Measurements from ENCODE around the gene SUFU. TPM values are rescaled to one million over a fixed set of nuclear protein-coding genes. Genes with fewer than 3 reads are reported as not detected.
A peak's percentile ranks its signal among the peaks of the same experiment; 100 is the strongest.
"Not testable (repeated sequence)": the region's sequence is repeated elsewhere in the genome, so short reads cannot be mapped to it uniquely, and the experiment has no call there.

The SUFU gene
- total RNA-seq, 1 experiment from 2014 or later: 2.7 TPM

DNA sequence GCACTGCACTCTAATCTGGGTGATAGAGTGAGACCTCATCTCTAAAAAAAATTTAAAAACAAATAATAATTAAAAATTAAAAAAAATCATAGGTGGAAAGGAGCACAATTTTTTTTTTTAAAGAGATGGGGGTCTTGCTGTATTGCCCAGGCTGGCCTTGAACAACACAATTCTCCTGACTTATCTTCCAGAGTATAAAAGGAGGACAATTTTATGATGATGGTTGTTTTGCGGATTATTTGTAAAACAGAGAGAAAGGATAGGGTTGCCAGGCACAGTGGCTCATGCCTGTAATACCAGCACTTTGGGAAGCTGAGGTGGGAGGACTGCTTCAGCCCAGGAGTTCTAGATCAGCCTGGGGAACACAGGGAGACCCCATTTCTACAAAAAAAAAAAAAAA is 6.2 kb upstream of the SUFU start:
- Histone ChIP-seq H3K27ac (no peak overlapping the region), H3K27me3 (replicated peaks) (no peaks in the 10 kb centered on the region), H3K4me1 (replicated peaks) (peaks cover 4% of the 10 kb centered on the region; the same call in 1 of the 2 replicates), H3K4me3 (no peak overlapping the region), H3K9me3 (replicated peaks) (no peaks in the 10 kb centered on the region), H3K36me3 (peaks cover 14% of the 10 kb centered on the region)
- no peak for DNase-seq (ENCODE audit: low read depth in 1 of 2, low spot score in 2 of 2)

- Histone ChIP-seq H3K9me3 (replicated peaks) (no peaks in the 10 kb centered on the region), H3K27ac (no peak overlapping the region), H3K4me3 (no peak overlapping the region), H3K36me3 (peaks cover under 1% of the 10 kb centered on the region), H3K27me3 (replicated peaks) (no peaks in the 10 kb centered on the region), H3K4me1 (replicated peaks) (peaks cover 9% of the 10 kb centered on the region)
- no peak for DNase-seq (ENCODE audit: low read depth in 1 of 2, low spot score in 2 of 2)
These were observed 4.4 kb upstream of the SUFU start for GRCh38 chr10:102499356-102499755.

- not testable (repeated sequence) for H3K4me3 ChIP-seq; H3K9me3 ChIP-seq (replicated peaks); H3K27ac ChIP-seq; H3K4me1 ChIP-seq (replicated peaks); H3K27me3 ChIP-seq (replicated peaks); H3K36me3 ChIP-seq; DNase-seq (ENCODE audit: low read depth in 1 of 2, low spot score in 2 of 2)
These were observed 3.1 kb upstream of the SUFU start for GRCh38 chr10:102500686-102501085.

GRCh38 chr10:102501201-102502028 is 2.4 kb upstream of the SUFU start:
- peaks cover 9% of the 10 kb centered on the region for H3K4me1 ChIP-seq (replicated peaks)
- peaks cover 5% of the 10 kb centered on the region; the same call in 1 of the 2 replicates for H3K36me3 ChIP-seq
- H3K27ac ChIP-seq: peak overlapping the region; percentile 11; the same call in 1 of the 2 replicates
- no peaks in the 10 kb centered on the region for H3K27me3 ChIP-seq (replicated peaks)
- H3K4me3 ChIP-seq: peak overlapping the region; percentile 78
- DNase-seq (ENCODE audit: low read depth in 1 of 2, low spot score in 2 of 2): peak in 1 of 2 experiments; percentile 21
- H3K9me3 ChIP-seq (replicated peaks): no peaks in the 10 kb centered on the region

DNA sequence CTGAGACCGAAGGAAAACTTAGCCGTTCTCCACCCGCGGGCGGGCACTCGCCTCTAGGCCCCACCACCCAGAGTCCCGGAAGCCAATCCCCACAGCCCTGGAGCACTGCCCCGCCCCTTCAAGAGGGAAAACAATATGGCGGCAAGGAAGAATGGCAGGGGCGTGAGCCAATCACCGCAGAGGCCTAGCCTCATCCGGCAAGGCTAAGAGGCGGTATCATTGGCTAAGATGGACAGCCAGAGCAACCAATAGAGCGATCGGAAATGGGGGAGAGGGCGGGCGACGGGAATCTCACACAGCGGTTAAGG is 1.8 kb upstream of the SUFU start:
- Histone ChIP-seq H3K4me3 (peak overlapping the region; percentile 78), H3K27me3 (replicated peaks) (no peaks in the 10 kb centered on the region), H3K9me3 (replicated peaks) (no peaks in the 10 kb centered on the region), H3K36me3 (peaks cover 5% of the 10 kb centered on the region; the same call in 1 of the 2 replicates), H3K4me1 (replicated peaks) (peaks cover 9% of the 10 kb centered on the region), H3K27ac (peak overlapping the region; percentile 43; the same call in 1 of the 2 replicates)
- peak; percentile 100 for DNase-seq (ENCODE audit: low read depth in 1 of 2, low spot score in 2 of 2)

- peak; percentile 99 for DNase-seq (ENCODE audit: low read depth in 1 of 2, low spot score in 2 of 2)
- no peaks in the 10 kb centered on the region for H3K27me3 ChIP-seq (replicated peaks)
- H3K27ac ChIP-seq: peak within 1 kb of the TSS; percentile 43
- H3K9me3 ChIP-seq (replicated peaks): no peaks in the 10 kb centered on the region
- H3K36me3 ChIP-seq: peaks cover 5% of the 10 kb centered on the region; the same call in 1 of the 2 replicates
- H3K4me3 ChIP-seq: peak within 1 kb of the TSS; percentile 78
- H3K4me1 ChIP-seq (replicated peaks): peaks cover 9% of the 10 kb centered on the region
These were observed 1.2 kb upstream of the SUFU start, which contains the start of gene ACTR1A for GRCh38 chr10:102502337-102503151. TSS of gene ACTR1A (minus strand) at chr10:102502712. CDS start at chr10:102502647, 65 bp downstream.

DNA sequence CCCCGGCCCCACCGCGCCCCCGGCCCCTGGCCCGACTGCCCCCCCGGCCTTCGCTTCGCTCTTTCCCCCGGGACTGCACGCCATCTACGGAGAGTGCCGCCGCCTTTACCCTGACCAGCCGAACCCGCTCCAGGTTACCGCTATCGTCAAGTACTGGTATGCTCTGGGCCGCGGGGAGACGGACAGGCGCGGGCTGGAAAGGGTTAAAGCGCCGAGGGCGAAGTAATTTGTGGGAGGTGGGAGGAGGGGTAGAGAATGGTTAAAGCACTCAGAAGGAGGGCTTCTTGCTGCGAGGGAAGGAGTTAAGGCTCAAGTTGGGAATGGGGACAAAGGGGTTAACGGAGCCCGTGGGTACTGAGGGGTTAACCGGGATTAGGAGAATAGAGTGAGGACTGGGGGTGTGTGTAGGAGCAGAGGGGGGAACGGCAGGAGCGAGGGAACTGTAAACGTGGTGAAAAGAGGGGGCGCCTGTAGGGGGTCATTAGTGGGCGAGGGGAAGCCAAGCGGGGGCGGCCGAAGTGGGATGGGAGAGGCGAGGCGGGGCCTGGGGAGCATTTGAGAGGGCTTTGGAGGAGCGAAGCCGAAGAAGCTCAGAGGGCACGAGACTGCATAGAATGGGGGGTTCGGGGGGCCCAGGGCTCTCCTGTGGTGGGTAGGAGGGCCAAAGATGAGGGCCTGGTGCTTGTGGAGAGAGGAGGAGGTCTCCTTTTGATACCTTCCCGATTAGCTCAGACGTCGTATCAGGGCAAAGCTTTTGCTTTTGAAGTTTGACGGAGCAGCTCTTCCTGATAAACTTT is 605 bp downstream of the SUFU start:
- Histone ChIP-seq H3K4me1 (replicated peaks) (peaks cover 12% of the 10 kb centered on the region), H3K27me3 (replicated peaks) (no peaks in the 10 kb centered on the region), H3K4me3 (peak overlapping the region; percentile 78), H3K36me3 (peaks cover 9% of the 10 kb centered on the region), H3K27ac (no peak overlapping the region), H3K9me3 (replicated peaks) (no peaks in the 10 kb centered on the region)
- peak in 1 of 2 experiments; percentile 29 for DNase-seq (ENCODE audit: low read depth in 1 of 2, low spot score in 2 of 2)

GRCh38 chr10:102504976-102505300 is 1.2 kb downstream of the SUFU start:
- Histone ChIP-seq H3K4me3 (peak overlapping the region; percentile 78), H3K9me3 (replicated peaks) (no peaks in the 10 kb centered on the region), H3K4me1 (replicated peaks) (peaks cover 16% of the 10 kb centered on the region), H3K27ac (no peak overlapping the region), H3K36me3 (peaks cover 15% of the 10 kb centered on the region), H3K27me3 (replicated peaks) (no peaks in the 10 kb centered on the region)
- DNase-seq (ENCODE audit: low read depth in 1 of 2, low spot score in 2 of 2): no peak

DNA sequence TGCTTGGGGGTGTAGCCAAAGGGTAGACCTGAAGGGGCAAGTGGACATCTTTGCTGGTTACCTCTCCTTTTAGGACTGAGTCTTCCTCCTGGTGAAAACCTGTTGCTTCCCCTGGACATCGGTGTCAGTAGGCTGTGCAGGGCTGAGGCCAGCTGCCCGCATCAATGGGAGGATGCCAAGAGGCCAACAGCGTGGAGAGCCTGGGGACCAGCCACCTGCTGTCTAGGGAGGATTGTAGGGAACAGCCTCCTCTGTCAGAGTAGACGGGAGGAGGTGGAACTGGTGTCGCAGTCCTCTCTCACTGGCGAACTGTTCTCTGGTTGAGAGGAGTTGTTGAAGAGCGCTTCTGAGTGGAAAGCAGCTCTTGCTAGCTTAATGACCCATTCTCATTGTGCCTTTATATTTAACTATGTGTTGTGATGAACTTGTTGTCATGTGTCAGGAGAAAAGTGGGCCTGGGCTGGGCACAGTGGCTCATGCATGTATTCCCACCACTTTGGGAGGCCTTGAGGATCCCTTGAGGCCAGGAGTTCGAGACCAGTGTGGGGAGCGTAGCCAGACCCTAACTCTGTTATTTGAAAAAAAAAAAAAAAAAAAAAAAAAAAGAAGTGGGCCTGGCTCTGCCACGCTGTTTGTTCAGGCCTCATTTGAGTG is 1.8 kb downstream of the SUFU start:
- no peak overlapping the region for H3K4me3 ChIP-seq
- no peak overlapping the region for H3K27ac ChIP-seq
- H3K9me3 ChIP-seq (replicated peaks): no peaks in the 10 kb centered on the region
- DNase-seq (ENCODE audit: low read depth in 1 of 2, low spot score in 2 of 2): no peak
- peaks cover 16% of the 10 kb centered on the region for H3K4me1 ChIP-seq (replicated peaks)
- H3K27me3 ChIP-seq (replicated peaks): no peaks in the 10 kb centered on the region
- peaks cover 22% of the 10 kb centered on the region for H3K36me3 ChIP-seq

GRCh38 chr10:102507521-102507920 is 3.7 kb downstream of the SUFU start:
- Histone ChIP-seq H3K27ac (no peak overlapping the region), H3K4me3 (no peak overlapping the region)

GRCh38 chr10:102508506-102508905 is 4.7 kb downstream of the SUFU start:
- H3K9me3 ChIP-seq (replicated peaks): no peaks in the 10 kb centered on the region
- H3K4me1 ChIP-seq (replicated peaks): peaks cover 7% of the 10 kb centered on the region; the same call in 1 of the 2 replicates
- H3K27me3 ChIP-seq (replicated peaks): no peaks in the 10 kb centered on the region
- no peak for DNase-seq (ENCODE audit: low read depth in 1 of 2, low spot score in 2 of 2)
- no peak overlapping the region for H3K27ac ChIP-seq
- peaks cover 33% of the 10 kb centered on the region for H3K36me3 ChIP-seq
- no peak overlapping the region for H3K4me3 ChIP-seq

More at GRCh38 chr10:102507521-102507920, 3.7 kb downstream of the SUFU start:
- peaks cover 25% of the 10 kb centered on the region for H3K36me3 ChIP-seq
- H3K9me3 ChIP-seq (replicated peaks): no peaks in the 10 kb centered on the region
- peaks cover 12% of the 10 kb centered on the region for H3K4me1 ChIP-seq (replicated peaks)
- no peaks in the 10 kb centered on the region for H3K27me3 ChIP-seq (replicated peaks)
- DNase-seq (ENCODE audit: low read depth in 1 of 2, low spot score in 2 of 2): no peak

DNA sequence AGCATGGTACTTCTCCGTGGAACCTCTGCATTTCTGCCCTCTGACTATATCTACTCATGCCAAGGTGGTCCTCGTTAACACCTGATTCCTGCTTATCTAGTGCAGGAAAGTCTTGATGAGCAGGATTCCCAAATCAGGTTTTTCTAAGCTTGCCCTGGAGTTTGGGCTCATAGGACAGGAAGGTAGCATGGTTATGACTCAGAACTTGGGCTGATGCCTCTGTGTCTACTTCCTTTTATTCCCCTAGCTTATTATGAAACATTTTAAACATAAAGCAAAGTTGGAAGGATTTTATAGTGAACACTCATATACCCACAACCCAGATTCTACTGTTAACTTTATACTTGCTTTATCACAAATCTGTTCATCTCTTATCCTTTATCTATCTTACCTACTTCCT is 5.6 kb downstream of the SUFU start:
- no peak for DNase-seq (ENCODE audit: low read depth in 1 of 2, low spot score in 2 of 2)
- Histone ChIP-seq H3K36me3 (peaks cover 38% of the 10 kb centered on the region), H3K4me1 (replicated peaks) (peaks cover 7% of the 10 kb centered on the region; the same call in 1 of the 2 replicates), H3K27me3 (replicated peaks) (no peaks in the 10 kb centered on the region), H3K4me3 (no peak overlapping the region), H3K9me3 (replicated peaks) (no peaks in the 10 kb centered on the region), H3K27ac (no peak overlapping the region)
